IgD-negative memory B cell (primary cell): ENCODE measurements around the gene ADGRG1. TPM values are rescaled to one million over a fixed set of nuclear protein-coding genes. Genes with fewer than 3 reads are reported as not detected.

Source experiments
- H3K27ac Mint-ChIP-seq, 3 donors: one replicate each; pipeline ENCODE4 v1.8.0; 2020 to 2022; ENCODE audit warnings: mild to moderate bottlenecking in 3 of 3, mixed read lengths in 3 of 3, moderate library complexity in 1 of 3
- H3K27me3 Mint-ChIP-seq: one replicate; pipeline ENCODE4 v1.8.0; 2021; ENCODE audit warnings: mixed read lengths
- H3K36me3 Mint-ChIP-seq: one replicate; pipeline ENCODE4 v1.8.0; 2020; ENCODE audit warnings: mild to moderate bottlenecking, mixed read lengths
- H3K4me1 Mint-ChIP-seq, 3 donors: one replicate each; pipeline ENCODE4 v1.8.0; 2020 to 2022; ENCODE audit warnings: mixed read lengths in 3 of 3, mild to moderate bottlenecking in 1 of 3
- H3K4me3 Mint-ChIP-seq, 4 donors: one replicate each; pipeline ENCODE4 v1.8.0; 2020 to 2022; ENCODE audit warnings: mild to moderate bottlenecking in 4 of 4, mixed read lengths in 4 of 4, moderate library complexity in 3 of 4
- H3K9me3 Mint-ChIP-seq, 3 donors: one replicate each; pipeline ENCODE4 v1.8.0; 2020 to 2021; ENCODE audit warnings: mixed read lengths in 3 of 3, mild to moderate bottlenecking in 1 of 3
- polyA plus RNA-seq: library from polyadenylated mRNA; unstranded; fragments of 300-500 nt; fragmentation: Illumina TruSeq; gene quantifications from one replicate; pipeline ENCODE4 v1.2.3, GENCODE V29; 2021

ADGRG1 gene
- polyA plus RNA-seq, 1 donor from 2014 or later, result 10.3 TPM

DNA sequence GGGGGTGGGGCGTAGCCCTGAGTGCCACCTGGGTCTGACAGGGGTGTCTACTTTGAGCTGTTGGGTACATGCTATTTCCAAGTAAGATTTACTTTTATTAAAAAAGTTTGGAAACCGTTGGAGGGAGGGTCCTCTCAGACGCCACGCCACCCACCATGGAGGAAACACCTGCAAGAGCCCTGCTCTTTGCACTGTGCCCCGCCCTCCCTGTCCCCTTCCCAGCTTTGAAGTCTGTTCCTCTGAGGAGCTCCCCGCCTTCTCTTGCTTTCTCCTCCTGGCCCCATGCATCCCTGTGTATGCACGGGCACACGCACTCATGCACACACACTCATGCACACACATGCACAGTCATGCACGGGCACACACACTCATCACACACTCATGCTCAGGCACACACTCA, 15.5 kb downstream of the ADGRG1 start:
- Mint-ChIP-seq H3K9me3 (no peaks in the 10 kb centered on the region), H3K4me1 (peaks cover 5 to 17% (median 11%) of the 10 kb centered on the region in 3 donors), H3K4me3 (no peak overlapping the region), H3K36me3 (no peaks in the 10 kb centered on the region), H3K27me3 (peaks cover 12% of the 10 kb centered on the region), H3K27ac (no peak overlapping the region)

DNA sequence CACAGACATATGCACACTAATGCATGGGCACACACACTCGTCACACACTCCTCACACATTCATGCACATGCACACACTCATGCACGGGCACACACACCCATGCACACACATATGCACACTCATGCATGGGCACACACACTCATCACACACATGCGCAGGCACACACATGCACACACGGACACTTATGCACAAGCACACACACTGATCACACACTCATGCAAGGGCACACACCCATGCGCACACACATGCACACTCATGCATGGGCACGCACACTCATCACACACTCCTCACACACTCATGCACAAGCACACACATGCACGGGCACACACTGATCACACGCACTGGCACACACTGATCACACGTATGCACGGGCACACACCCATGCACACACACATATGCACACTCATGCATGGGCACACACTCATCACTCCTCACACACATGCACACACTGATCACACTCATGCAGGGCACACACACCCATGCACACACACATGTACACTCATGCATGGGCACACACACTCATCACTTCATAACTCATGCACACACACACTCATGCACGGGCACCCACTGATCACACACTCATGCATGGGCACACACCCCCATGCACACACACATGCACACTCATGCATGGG, 16.1 kb downstream of the ADGRG1 start:
- H3K27me3 Mint-ChIP-seq, result peaks cover 12% of the 10 kb centered on the region
- H3K4me3 Mint-ChIP-seq, result no peak overlapping the region
- peaks cover 5 to 18% (median 11%) of the 10 kb centered on the region in 3 donors for H3K4me1 Mint-ChIP-seq
- H3K27ac Mint-ChIP-seq, result no peak overlapping the region
- no peaks in the 10 kb centered on the region for H3K9me3 Mint-ChIP-seq
- no peaks in the 10 kb centered on the region for H3K36me3 Mint-ChIP-seq

DNA sequence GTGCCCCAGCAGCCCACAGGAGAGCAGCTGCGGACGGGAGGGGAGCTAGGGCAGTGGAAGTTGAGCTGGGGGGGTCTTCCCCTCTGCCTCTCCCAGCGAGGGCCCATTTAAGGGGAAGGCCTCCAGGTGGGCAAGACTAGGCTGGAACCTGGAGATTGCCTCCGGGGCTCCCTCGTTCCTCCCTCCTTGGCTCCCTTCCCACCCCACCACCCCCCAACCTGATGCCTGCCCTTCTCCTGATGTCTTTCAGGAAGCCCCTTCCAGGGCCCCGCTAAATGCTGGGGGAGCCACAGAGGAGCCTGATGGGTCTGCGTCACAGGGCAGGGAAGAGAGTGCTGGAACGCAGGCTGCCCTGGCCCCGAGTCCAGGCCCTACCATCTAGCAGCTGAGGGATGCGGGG, 16.7 kb downstream of the ADGRG1 start:
- peaks cover 8% of the 10 kb centered on the region for H3K27me3 Mint-ChIP-seq
- H3K36me3 Mint-ChIP-seq, result no peaks in the 10 kb centered on the region
- peak overlapping the region in 1 of 4 donors; percentile 1 for H3K4me3 Mint-ChIP-seq
- peaks cover 5 to 18% (median 11%) of the 10 kb centered on the region in 3 donors for H3K4me1 Mint-ChIP-seq
- H3K9me3 Mint-ChIP-seq, result no peaks in the 10 kb centered on the region
- H3K27ac Mint-ChIP-seq, result no peak overlapping the region

DNA sequence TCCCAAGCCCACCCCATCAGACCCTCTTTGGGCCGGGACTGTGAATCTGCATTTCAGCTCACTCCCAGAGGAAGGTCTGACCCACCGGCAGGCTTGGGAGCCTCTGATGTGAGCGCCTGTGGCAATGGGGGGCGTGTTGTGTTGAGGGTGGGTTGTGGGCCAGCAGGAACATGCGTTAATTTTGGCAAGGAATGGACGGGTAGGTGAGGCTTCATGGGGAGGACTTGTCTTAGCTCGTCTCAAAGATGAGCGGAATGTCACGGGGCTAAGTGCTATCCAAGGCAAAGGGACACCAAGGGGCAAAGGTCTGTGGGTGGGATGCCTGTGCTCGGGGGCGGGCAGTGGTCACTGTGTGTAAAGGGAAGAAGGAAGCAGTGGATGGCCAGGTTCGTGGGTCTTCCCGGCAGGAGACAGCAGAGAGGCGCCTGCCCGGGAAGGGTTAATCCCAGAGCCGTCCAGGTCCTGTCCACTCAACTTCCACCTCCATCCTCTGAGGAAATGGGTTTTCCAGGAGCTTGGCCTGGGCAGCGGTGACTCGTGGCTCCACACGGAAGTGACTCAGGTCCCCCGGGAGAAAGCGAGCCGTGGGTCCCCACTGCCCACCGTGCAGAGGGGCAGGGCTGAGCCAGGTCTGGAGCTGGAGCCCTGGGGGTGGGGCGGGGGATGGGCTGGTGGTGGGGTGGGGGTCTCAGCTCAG, 17.4 kb downstream of the ADGRG1 start:
- Mint-ChIP-seq H3K4me3 (peak overlapping the region in 1 of 4 donors; percentile 70), H3K27me3 (peaks cover 2% of the 10 kb centered on the region), H3K36me3 (no peaks in the 10 kb centered on the region), H3K9me3 (no peaks in the 10 kb centered on the region), H3K4me1 (peaks cover 5 to 18% (median 10%) of the 10 kb centered on the region in 3 donors), H3K27ac (no peak overlapping the region)

DNA sequence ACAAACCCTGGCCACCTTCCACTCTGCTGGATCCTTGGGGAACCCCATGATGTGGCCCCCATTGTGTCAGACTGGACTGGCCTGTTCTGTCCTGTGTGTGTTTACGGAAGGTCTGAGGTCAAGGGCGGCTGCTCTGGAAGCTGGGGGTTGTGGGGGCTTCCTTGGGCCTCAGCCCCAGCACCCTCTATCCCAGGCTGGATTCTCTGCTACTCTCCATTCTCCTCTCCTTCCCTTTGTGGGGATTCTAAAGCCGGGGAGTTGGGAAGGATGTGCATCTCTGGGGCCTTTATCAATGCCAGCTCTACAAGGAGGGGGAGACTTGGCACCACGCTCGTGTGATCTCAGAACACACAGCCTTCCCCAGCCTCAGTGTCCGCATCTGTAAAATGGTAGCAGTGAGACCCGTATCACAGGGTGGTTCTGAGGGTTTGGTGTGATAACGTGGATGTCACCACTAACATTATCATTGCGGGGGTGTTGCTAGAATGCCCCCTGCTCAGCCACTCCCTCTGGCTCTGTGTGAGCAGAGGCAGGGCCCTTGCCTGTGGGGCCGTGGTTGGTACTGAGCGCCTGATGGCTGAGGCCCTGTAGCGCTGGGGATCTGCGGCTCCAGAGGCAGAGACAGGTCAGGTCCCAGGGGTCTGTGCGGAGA, 18.1 kb downstream of the ADGRG1 start:
- Mint-ChIP-seq H3K4me3 (peak overlapping the region in 1 of 4 donors; percentile 32), H3K4me1 (peaks cover 5 to 18% (median 10%) of the 10 kb centered on the region in 3 donors), H3K9me3 (no peaks in the 10 kb centered on the region), H3K27ac (peak overlapping the region in 1 of 3 donors; percentile 67), H3K27me3 (peaks cover 2% of the 10 kb centered on the region), H3K36me3 (no peaks in the 10 kb centered on the region)

DNA sequence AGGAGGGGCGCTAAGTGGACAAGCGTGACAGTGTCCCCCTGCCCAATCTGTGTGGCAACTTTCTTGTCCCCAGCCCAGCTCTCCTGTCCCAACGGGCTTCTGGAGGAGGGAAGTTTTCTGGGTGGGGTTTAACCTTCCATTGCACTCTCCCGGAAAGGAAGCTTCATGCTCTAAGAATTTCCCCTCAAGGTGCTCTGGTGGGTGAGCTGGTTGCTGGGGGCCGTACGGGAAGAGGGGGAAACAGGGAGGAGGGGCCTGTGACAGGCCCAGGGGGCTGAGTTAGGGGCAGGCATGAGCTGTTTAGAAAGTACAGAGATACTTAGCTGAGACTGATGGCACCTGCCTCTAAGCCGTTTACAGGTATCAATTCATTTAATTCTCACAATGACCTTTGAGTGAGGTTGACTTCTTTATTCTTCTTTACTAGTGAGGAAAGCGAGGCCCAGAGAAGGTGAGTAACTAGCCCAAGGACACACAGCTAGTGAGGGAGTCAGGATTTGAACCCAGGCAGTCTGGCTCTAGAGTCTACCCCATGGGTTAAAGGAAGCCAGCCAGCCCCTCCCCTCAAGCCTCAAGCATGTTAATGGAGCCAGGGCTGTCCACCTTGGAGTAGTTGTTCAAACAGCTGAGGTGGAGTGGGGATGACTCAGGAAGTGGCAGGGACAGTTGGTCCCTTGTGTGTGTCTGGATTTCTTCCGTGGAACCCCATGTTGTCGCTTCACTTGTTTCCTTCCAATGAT, 18.9 kb downstream of the ADGRG1 start:
- Mint-ChIP-seq H3K27me3 (peaks cover under 1% of the 10 kb centered on the region), H3K27ac (no peak overlapping the region), H3K36me3 (no peaks in the 10 kb centered on the region), H3K4me1 (peaks cover 5 to 18% (median 13%) of the 10 kb centered on the region in 3 donors), H3K4me3 (peak overlapping the region in 2 of 4 donors; percentile 39 to 79), H3K9me3 (no peaks in the 10 kb centered on the region)

DNA sequence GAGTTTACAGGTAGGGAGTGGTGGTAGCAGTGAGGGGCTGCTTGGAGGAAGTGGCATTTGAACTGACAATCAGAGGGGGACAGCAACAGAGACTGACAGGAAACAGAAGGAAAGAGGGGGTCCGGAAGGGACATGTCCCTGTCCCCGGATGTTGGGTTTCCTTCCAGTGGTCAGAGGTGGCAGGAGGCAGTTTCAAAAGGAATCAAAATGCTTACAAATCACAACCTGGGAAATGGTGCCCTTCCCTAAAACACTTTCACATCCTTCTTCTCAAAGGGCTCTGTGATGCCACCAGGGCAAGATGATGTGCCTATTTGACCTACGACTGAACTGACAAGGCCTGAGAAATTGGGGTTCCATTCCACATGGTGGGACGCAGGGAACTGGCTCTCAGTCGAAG, 19.7 kb downstream of the ADGRG1 start:
- Mint-ChIP-seq H3K27me3 (no peaks in the 10 kb centered on the region), H3K36me3 (no peaks in the 10 kb centered on the region), H3K27ac (peak overlapping the region in 1 of 3 donors; percentile 9), H3K4me1 (peaks cover 5 to 18% (median 13%) of the 10 kb centered on the region in 3 donors), H3K4me3 (peak overlapping the region in 2 of 4 donors; percentile 18 to 83), H3K9me3 (no peaks in the 10 kb centered on the region)

DNA sequence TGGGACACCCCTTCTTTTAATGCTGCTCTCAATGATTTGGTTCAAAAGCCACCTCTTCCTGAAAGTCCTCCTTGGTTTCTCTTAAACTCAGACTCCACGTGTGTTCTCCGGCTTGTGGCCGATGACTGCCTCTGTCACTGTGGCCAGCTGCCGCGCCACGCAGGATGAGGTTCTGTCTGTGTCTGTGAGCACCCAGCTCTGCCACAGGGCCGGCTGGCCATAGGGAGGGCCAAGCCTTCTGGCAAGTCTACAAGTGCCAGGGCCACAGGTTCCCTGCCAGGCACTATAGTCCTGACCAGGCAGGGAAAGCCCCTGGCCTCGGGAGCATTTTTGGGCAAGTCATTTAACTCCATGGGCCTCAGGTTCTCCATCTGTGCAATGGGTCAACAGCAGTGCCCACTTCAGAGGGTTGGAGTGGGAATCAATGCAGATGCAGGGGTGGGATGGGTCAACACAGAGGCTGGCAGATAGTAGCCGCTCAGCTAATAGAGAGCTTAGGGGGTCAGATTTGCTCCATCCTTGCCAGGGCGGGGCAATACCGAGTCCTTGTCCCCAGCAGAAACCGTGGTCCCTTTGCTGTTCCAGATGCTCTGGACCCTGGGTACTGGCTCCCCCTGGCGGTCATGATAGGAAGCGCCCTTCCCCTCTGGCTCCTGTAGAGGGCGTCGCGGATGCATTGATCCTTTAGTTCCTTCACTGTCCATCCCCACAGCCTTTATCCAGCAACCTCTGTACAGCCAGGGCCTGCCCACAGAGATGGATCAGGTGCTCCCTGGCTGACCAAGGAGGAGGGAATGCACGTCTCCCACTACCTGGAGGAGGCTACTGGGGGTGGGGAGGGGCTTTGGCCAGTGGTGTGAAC, 20.4 kb downstream of the ADGRG1 start:
- H3K27me3 Mint-ChIP-seq, result peaks cover 2% of the 10 kb centered on the region
- no peaks in the 10 kb centered on the region for H3K36me3 Mint-ChIP-seq
- no peaks in the 10 kb centered on the region for H3K9me3 Mint-ChIP-seq
- peaks cover 5 to 18% (median 13%) of the 10 kb centered on the region in 3 donors for H3K4me1 Mint-ChIP-seq
- H3K4me3 Mint-ChIP-seq, result peak overlapping the region in 2 of 4 donors; percentile 65 to 83
- H3K27ac Mint-ChIP-seq, result peak overlapping the region in 1 of 3 donors; percentile 63

DNA sequence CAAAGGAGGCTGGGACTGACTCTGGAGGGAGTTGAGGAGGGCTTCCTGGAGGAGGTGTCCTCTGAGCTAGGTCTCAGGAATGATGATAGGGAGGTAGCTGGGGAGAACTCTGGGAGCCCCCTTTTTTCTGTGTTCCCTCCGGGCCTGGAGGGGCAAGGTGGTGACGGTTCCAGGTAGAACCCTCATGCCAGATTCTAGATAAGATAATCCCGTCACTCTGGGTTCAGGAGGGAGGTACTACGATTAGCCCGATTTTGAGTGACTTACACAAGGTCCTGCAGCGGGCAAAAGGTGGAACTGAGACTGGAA, 21.0 kb downstream of the ADGRG1 start:
- Mint-ChIP-seq H3K4me3 (no peak overlapping the region), H3K27ac (no peak overlapping the region), H3K9me3 (no peaks in the 10 kb centered on the region), H3K27me3 (peaks cover 4% of the 10 kb centered on the region), H3K4me1 (peaks cover 5 to 18% (median 13%) of the 10 kb centered on the region in 3 donors), H3K36me3 (no peaks in the 10 kb centered on the region)

DNA sequence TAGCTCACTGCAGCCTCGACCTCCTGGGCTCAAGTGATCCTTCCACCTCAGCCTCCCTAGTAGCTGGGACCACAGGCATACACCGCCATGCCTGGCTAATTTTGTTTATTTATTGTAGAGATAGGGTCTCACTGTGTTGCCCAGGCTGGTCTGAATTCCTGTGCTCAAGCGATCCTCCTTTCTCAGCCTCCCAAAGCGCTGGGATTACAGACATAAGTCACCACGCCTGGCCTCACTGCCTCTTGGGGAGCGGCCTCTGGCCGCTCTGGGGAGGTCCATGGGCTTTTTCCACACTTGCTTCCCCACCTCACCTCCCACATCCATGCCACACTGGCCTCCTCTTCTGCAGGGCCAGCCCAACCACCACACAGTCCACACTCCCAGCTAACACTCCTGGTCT, 21.4 kb downstream of the ADGRG1 start:
- Mint-ChIP-seq H3K9me3 (no peaks in the 10 kb centered on the region), H3K4me3 (no peak overlapping the region), H3K4me1 (peaks cover 5 to 18% (median 13%) of the 10 kb centered on the region in 3 donors), H3K36me3 (no peaks in the 10 kb centered on the region), H3K27ac (no peak overlapping the region), H3K27me3 (peaks cover 4% of the 10 kb centered on the region)

DNA sequence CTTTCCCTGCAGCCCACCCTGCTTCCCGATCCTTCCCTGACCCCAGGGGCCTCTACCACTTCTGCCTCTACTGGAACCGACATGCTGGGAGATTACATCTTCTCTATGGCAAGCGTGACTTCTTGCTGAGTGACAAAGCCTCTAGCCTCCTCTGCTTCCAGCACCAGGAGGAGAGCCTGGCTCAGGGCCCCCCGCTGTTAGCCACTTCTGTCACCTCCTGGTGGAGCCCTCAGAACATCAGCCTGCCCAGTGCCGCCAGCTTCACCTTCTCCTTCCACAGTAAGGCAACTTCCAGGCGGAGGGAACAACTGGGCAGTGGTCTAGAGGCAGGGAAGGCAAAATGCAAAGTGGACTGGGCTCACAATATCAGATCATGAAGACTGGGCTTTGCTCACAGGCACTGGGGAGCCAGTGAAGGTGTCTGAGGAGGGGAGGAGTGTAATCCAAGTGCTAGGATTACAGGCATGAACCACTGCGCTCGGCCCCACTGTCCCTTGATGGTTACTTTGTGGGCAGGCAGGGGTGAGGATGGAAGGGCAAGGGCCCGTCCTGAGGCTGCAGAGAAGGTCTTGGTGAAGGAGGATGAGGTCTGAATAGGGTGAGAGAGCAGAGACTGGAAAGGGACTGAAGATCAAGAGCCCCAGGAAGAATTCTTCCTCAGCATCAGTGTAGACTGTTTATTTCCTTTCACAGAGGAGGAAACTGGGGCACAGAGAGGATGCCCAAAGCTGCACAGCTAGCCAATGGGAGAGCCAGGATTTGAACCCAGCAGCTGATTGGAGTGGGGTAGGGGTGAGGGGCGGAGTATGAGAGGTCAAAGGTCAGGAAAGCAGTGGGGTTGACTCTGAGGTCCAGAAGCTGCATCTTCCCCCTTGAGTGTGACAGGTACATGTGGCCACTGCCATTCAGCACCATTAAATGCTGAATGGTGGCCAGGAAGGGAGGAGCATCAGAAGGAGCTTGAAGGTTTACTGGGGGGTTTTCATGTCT, 23.2 kb downstream of the ADGRG1 start:
- peaks cover 4% of the 10 kb centered on the region for H3K27me3 Mint-ChIP-seq
- H3K27ac Mint-ChIP-seq, result peak overlapping the region in 1 of 3 donors; percentile 22
- peaks cover 5 to 17% (median 13%) of the 10 kb centered on the region in 3 donors for H3K4me1 Mint-ChIP-seq
- H3K4me3 Mint-ChIP-seq, result no peak overlapping the region
- H3K36me3 Mint-ChIP-seq, result no peaks in the 10 kb centered on the region
- no peaks in the 10 kb centered on the region for H3K9me3 Mint-ChIP-seq

DNA sequence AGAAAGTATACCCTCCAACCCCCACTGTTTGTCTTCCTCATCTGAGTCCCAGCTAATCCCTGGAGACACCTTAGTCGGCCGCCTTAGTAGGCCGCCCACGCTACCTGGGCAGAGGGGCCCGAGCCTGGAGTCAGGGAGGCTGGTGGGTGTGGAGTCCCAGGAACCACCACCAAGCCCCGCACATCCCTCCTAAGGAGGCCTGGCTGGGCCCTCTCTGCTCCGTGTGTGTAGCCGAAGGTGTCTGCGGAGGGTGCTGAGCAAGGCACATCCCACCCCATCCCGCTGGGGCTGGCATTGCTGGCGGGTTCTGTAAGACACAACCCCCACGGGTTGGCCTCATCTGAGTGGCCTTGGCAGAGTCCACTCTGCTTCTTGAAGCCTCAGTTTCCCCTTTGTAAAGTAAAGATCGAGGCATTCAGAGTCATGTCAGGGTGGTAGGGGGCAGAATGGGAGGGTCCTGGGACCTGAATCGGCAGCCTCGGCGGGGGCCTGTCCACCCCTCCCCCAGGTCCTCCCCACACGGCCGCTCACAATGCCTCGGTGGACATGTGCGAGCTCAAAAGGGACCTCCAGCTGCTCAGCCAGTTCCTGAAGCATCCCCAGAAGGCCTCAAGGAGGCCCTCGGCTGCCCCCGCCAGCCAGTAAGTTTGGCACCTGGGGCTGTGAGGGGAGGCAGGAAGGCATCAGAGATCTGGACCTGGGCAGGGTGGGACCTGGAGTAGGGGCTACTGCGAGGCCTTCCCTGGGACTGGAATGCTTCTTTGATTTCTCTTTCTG, 24.5 kb downstream of the ADGRG1 start:
- Mint-ChIP-seq H3K27me3 (peaks cover 4% of the 10 kb centered on the region), H3K9me3 (no peaks in the 10 kb centered on the region), H3K4me1 (peaks cover 3 to 8% (median 7%) of the 10 kb centered on the region in 3 donors), H3K4me3 (peak overlapping the region in 1 of 4 donors; percentile 11), H3K36me3 (no peaks in the 10 kb centered on the region), H3K27ac (no peak overlapping the region)

DNA sequence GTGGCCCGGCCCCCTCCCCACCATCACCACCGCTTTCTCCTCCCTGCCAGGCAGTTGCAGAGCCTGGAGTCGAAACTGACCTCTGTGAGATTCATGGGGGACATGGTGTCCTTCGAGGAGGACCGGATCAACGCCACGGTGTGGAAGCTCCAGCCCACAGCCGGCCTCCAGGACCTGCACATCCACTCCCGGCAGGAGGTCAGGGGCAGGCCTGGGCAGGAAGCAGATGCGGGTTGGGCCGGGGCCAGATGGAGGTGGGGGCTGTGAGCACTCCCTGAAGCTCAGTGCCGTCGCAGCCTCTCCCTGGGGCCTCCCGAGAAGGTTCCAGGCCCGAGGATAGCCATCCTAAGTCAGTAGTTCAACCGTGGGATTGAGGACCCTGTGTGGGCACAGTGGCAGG, 25.5 kb downstream of the ADGRG1 start:
- Mint-ChIP-seq H3K27ac (no peak overlapping the region), H3K4me3 (no peak overlapping the region), H3K9me3 (no peaks in the 10 kb centered on the region), H3K27me3 (peaks cover 4% of the 10 kb centered on the region), H3K36me3 (peaks cover 2% of the 10 kb centered on the region), H3K4me1 (peaks cover 0 to 3% (median under 1%) of the 10 kb centered on the region in 3 donors)
